AG08395 (cell line): ENCODE results near the gene GLIS1.
A peak's percentile ranks its signal among the peaks of the same experiment; 100 is the strongest.

Experiments
- DNase-seq: peaks from one replicate; pipeline ENCODE4 v3.0.0; 2012; ENCODE audit warnings: mixed read lengths, low spot score

Gene GLIS1

DNA sequence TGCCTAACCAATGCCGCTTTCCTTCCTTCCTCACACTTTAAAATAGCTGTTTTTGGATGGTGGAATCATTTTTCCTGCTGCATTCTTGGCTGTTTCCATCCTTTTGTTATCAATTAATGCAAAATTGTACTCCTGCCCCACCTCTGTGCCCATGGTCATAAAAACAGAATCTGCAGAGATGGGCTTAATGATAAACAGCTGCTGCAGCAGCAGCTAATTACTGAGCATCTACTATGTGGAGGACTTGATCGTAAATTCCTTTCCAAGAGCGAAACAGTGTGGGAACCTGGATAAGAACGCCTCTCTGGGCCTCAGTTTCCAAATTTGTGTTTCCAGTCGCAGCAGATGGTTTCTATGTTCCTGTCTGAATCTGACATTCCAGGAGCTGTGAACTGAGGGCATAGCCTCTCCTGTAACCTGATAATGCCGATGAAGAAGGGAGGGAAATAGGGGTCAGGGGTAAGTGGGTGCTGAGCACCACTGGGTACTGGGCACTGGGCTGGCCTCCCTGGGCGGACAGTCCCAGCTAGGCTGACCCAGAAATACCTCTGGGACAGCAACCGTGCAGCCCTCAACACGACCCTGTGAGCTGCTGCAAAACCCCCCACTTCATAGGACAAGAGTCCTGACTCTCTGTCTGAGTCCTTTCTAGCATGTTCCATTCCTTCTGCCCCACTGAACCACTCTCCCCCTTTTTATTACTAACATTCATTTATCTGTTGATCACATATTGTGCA lies 158.1 kb downstream of the GLIS1 start:
- DNase-seq = no peak

DNA sequence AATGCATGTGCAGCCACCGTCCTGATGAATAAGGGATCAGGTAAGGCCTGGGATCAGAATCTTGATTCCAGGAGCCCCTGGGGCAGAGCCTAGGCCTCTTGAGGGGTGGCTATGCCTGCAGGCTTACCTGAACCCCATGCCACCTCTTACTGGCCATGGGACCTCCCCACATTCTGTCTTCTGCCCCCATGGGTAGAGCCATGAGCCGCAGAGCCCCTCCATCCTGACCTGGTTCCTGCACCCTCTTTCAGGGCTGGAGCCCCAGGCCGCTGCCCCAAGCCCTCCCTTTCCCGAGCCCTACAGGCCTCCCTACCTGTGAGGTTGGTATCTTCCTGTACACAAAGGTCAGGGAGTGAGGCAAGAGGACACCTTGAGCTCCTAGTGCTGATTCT lies 159.0 kb downstream of the GLIS1 start:
- no peak for DNase-seq

DNA sequence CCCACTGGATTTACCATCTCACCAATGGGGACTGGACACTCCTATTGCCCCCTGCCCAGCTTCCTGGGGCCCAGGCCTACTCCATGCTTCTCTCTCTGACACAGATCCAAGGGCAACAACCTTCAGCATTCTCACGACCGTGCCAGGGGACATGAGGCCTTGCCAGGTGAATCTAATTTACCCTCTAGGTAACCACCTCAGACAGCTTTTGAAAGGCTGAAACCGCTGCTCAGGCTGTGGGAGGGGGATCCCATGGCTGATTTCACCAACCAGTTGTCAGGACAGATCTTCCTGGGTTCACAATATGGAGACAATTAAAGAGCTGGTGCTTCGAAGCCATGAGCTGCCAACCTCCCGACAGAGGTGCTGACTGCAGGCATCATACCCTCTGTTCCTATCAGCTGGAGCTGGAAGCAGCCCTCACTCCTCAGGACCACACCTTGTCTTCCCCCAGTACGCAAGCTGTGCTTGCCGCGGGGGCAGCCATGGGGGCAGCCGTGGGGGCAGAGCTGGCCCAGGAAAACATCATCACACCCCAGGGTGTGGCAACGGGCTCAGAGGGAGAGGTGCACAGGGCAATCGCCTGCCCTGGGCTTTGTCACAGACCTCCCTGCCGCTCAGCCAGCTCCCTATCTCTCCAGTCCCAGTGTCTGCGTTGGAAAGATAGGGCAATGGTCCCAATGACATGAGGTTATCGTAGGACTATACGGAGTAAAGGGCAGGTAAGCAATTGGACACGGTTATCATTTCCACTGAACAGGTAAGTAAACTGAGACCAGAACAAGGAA lies 159.5 kb downstream of the GLIS1 start:
- DNase-seq = no peak

- DNase-seq = no peak
Measured at GRCh38 chr1:53578358-53578757, 160.6 kb downstream of the GLIS1 start.

- DNase-seq = no peak
Measured at GRCh38 chr1:53577761-53578100, 161.2 kb downstream of the GLIS1 start.

GRCh38 chr1:53576866-53577760 lies 161.9 kb downstream of the GLIS1 start:
- no peak for DNase-seq

- no peak for DNase-seq
Measured at GRCh38 chr1:53576381-53576801, 162.6 kb downstream of the GLIS1 start.

DNA sequence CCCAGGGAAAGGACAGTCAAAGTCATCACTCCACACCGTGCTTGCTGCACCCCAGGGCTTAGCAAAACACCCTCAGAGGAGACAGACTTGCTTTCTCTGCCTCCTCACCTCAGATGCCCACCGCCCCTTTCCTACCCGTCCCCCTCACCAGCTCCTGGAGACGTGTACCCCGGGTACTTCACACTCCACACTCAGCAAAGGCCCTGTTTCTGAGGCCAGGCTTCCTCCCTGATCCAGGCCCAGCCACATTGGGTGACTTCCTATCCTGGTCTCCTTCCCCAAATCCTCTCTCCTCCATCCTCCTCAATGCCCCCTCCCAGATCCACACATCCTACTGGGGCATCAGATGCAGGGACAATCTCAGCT lies 163.0 kb downstream of the GLIS1 start:
- DNase-seq = no peak

GRCh38 chr1:53575141-53575954 lies 163.6 kb downstream of the GLIS1 start:
- DNase-seq = no peak

DNA sequence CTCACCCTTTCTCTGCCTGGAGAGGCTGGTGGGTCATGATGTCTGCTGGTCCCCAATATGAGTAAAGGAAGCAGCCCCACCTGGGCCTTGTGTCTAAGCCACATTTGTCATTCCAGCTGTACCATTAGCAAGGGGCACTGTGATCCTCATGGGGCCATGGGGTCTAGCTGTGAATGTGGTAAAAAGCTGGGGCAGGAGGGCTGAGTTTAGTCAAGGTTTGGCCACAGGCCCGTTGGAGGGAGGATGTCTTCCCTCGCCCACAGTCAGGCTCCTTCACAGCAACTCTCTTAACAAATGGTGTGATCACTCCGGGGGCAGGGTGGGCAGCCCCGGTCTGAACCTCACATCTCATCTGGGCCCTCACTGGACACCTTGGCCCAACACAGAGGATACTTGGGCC lies 164.3 kb downstream of the GLIS1 start:
- DNase-seq = no peak

- no peak for DNase-seq
Measured at GRCh38 chr1:53573931-53574330, 165.0 kb downstream of the GLIS1 start.

- no peak for DNase-seq
Measured at GRCh38 chr1:53573522-53573921, 165.4 kb downstream of the GLIS1 start.

DNA sequence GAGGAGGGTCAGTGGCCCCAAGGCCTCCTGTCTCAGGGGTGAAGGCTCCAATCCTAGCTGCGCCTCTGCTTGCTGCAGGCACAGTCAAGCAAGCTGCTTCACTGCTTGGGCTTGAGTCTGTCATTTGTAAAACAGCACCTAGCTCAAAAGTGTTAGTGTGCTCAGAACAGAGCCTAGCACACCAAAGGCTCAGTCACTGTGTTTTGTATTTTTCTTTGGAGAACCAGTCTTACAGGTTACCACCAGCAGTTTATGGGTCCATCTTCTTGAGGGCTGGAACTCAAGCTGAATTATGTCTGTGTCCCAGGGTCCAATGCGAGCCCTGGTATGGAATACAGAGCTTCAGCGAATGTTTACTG lies 166.2 kb downstream of the GLIS1 start:
- no peak for DNase-seq

GRCh38 chr1:53572065-53572814 lies 166.7 kb downstream of the GLIS1 start:
- DNase-seq = peak; percentile 93

DNA sequence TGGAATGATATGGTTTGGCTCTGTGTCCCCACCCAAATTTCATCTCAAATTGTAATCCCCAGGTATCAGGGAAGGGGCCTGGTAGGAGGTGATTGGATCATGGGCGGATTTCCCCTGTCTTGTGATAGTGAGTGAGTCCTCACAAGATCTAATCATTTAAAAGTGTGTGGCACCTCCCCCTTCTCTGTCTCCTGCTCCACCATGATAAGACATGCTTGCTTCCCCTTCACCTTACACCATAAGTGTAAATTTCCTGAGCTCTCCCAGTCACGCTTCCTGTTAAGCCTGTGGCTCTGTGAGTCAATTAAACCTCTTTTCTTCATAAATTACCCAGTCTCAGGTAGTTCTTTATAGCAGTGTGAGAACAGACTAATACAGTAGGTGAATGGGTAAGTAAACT lies 170.4 kb downstream of the GLIS1 start:
- no peak for DNase-seq

DNA sequence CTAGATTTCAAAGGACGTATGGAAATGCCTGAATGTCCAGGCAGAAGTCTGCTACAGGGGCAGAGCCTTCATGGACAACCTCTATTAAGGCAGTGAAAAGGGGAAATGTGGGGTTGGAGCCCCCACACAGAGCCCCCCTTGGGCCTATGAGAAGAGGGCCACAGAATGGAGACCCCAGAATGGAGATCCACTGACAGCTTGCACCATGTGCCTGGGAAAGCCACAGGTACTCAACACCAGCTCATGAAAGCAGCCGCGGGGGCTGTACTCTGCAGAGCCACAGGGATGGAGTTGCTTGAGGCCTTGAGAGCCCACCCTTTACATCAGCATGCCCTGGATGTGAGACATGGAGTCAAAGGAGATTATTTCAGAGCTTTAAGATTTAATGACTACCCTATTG lies 171.1 kb downstream of the GLIS1 start:
- DNase-seq = no peak

- no peak for DNase-seq
Measured at GRCh38 chr1:53567450-53567849, 171.5 kb downstream of the GLIS1 start.

GRCh38 chr1:53563611-53564010 lies 175.4 kb downstream of the GLIS1 start:
- no peak for DNase-seq

GRCh38 chr1:53562981-53563379 lies 176.0 kb downstream of the GLIS1 start:
- DNase-seq = no peak

DNA sequence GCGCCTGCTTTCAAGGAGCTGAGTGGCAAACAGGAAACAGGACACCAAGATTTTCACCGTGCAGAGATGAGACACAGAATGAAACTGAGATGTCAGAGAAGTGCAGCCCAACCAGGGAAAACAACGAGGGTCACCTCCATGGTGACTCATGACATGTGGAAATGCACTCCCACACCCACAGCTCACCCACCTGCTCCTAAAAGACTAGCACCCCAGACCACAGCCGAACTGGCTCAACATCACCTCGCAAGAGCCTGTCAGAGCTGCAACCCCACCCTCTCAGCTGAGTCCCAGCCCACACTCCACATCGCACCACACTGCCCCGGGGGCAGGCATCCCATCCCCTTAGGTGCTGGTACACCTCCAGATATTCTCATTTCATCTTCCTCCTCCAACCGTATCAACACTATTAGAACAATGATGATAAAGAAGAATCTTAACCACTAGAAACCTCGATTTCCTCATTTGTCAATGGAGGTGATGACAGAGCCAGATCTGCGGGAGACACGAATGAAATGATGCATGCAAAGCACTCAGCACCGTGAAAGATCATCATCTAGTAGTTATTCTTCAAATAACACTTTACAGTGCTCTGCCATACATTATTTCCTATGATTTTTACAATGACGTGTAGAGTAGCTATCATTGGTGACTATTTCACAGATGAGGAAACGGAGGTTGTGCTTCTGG lies 176.5 kb downstream of the GLIS1 start:
- no peak for DNase-seq
